ENCODE measurements around the gene UVSSA.

Gene UVSSA

GRCh38 chr4:1404573-1405253 lies 57.7 kb downstream of the UVSSA start:
- Histone ChIP-seq H3K27me3 (ENCODE audit: insufficient read depth, low read depth, severe bottlenecking) (peaks cover 94% of the 10 kb centered on the region), H3K4me3 (ENCODE audit: low read depth, low read length) (no peak overlapping the region), H3K27ac (no peak overlapping the region), H3K36me3 (no peaks in the 10 kb centered on the region), H3K9me3 (ENCODE audit: severe bottlenecking) (no peaks in the 10 kb centered on the region)
- DNase-seq, result peak; percentile 23
- TF ChIP-seq CTCF (IDR thresholded peaks at IDR 0.05; ENCODE audit: low read depth, low read length), result no peak

- TF ChIP-seq CTCF (IDR thresholded peaks at IDR 0.05; ENCODE audit: low read depth, low read length), result no peak
- Histone ChIP-seq H3K36me3 (no peaks in the 10 kb centered on the region), H3K9me3 (ENCODE audit: severe bottlenecking) (no peaks in the 10 kb centered on the region), H3K27ac (no peak overlapping the region), H3K4me3 (ENCODE audit: low read depth, low read length) (no peak overlapping the region), H3K27me3 (ENCODE audit: insufficient read depth, low read depth, severe bottlenecking) (peaks cover 92% of the 10 kb centered on the region)
- no peak for DNase-seq
Measured at GRCh38 chr4:1405254-1405635, 58.2 kb downstream of the UVSSA start.

- DNase-seq, result peak; percentile 20
- Histone ChIP-seq H3K27ac (no peak overlapping the region), H3K36me3 (no peaks in the 10 kb centered on the region), H3K9me3 (ENCODE audit: severe bottlenecking) (no peaks in the 10 kb centered on the region), H3K4me3 (ENCODE audit: low read depth, low read length) (no peak overlapping the region), H3K27me3 (ENCODE audit: insufficient read depth, low read depth, severe bottlenecking) (peaks cover 86% of the 10 kb centered on the region)
- no peak for TF ChIP-seq CTCF (IDR thresholded peaks at IDR 0.05; ENCODE audit: low read depth, low read length)
Measured at GRCh38 chr4:1405636-1406393, 58.8 kb downstream of the UVSSA start.

GRCh38 chr4:1406394-1406980 lies 59.5 kb downstream of the UVSSA start, which contains the start of gene NKX1-1:
Gene NKX1-1 (minus strand): TSS chr4:1406442. CDS start chr4:1406442, 0 bp downstream.
- Histone ChIP-seq H3K27me3 (ENCODE audit: insufficient read depth, low read depth, severe bottlenecking) (peaks cover 80% of the 10 kb centered on the region), H3K36me3 (no peaks in the 10 kb centered on the region), H3K4me3 (ENCODE audit: low read depth, low read length) (peak within 1 kb of the TSS; percentile 14; the same call in 1 of the 2 replicates), H3K9me3 (ENCODE audit: severe bottlenecking) (no peaks in the 10 kb centered on the region), H3K27ac (no peak within 1 kb of the TSS)
- no peak for TF ChIP-seq CTCF (IDR thresholded peaks at IDR 0.05; ENCODE audit: low read depth, low read length)
- DNase-seq, result peak; percentile 12

DNA sequence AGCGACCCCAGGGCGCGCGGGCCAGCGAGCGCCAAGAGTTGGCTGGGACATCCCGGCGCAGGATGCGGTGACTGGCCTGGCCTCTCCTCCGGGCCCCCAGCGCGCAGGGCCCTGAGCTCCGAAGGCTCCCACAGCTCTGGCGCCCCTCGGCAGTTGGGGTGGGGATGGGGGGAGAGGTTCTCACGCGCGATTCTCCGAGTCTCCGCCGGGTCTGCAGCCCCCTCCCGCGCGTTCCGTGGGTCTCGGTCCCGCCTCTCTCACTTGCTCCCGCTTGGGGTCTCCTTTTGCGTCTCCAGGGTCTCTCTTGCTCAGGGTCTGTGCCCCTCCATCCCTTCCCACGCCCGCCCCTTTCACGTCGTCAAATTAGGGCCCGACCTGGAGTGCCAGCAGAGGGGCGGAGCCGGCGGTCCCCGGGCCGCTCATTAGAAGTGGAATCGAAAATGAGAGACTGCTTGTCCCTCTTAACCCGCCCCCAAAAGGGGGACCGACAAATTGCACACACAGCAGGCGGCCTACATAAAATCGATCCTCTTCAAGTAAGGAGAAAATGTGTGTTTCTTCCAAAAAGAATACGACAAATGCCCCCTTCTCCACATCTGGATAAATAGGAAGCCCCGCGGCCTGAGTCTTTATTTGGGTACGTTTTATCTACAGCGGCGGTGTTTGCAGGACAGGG lies 60.1 kb downstream of the UVSSA start:
- Histone ChIP-seq H3K4me3 (ENCODE audit: low read depth, low read length) (peak overlapping the region; percentile 37), H3K9me3 (ENCODE audit: severe bottlenecking) (no peaks in the 10 kb centered on the region), H3K27me3 (ENCODE audit: insufficient read depth, low read depth, severe bottlenecking) (peaks cover 73% of the 10 kb centered on the region), H3K36me3 (no peaks in the 10 kb centered on the region), H3K27ac (no peak overlapping the region)
- DNase-seq, result peak; percentile 12
- no peak for TF ChIP-seq CTCF (IDR thresholded peaks at IDR 0.05; ENCODE audit: low read depth, low read length)
